Spleen (tissue), 11 donors: ENCODE data around the gene TMEM120B. TPM values are rescaled to one million over a fixed set of nuclear protein-coding genes. Genes with fewer than 3 reads are reported as not detected.

Source experiments
- DNase-seq: peaks from one replicate; pipeline ENCODE4 v3.0.0-alpha.2; 2020
- H3K27ac ChIP-seq, 8 donors: fragments of 200-600 bp; sonication (generic) in 7 of 8; 1 replicate in 4 of 8; 2 replicates in 4 of 8; pipeline versions ENCODE4 v1.5.0 to v1.8.0; 2016 to 2021; ENCODE audit warnings: inconsistent platforms in 4 of 8, mild to moderate bottlenecking in 4 of 8, moderate library complexity in 1 of 8
- H3K27me3 ChIP-seq, 7 donors: fragments of 200-600 bp; sonication (generic) in 6 of 7; replicated peaks in 1 of 7; 1 replicate in 4 of 7; 2 replicates in 3 of 7; pipeline versions ENCODE4 v1.5.0 to v1.8.0; 2016 to 2021; ENCODE audit warnings: inconsistent platforms in 3 of 7, mild to moderate bottlenecking in 1 of 7
- H3K36me3 ChIP-seq, 6 donors: fragments of 200-600 bp; sonication (generic) in 5 of 6; 1 replicate in 4 of 6; 2 replicates in 2 of 6; pipeline versions ENCODE4 v1.5.0 to v1.8.0; 2016 to 2021; ENCODE audit warnings: inconsistent platforms in 2 of 6
- H3K4me1 ChIP-seq, 6 donors: fragments of 200-600 bp; sonication (generic) in 5 of 6; 1 replicate in 3 of 6; 2 replicates in 3 of 6; pipeline versions ENCODE4 v1.5.0 to v1.8.0; 2016 to 2021; ENCODE audit warnings: inconsistent platforms in 3 of 6
- H3K4me3 ChIP-seq, 8 donors: fragments of 200-600 bp; sonication (generic) in 7 of 8; 1 replicate in 4 of 8; 2 replicates in 4 of 8; pipeline versions ENCODE4 v1.5.0 to v1.8.0; 2016 to 2021; ENCODE audit warnings: inconsistent platforms in 4 of 8, mild to moderate bottlenecking in 4 of 8, moderate library complexity in 2 of 8
- H3K9me3 ChIP-seq, 8 donors: fragments of 200-600 bp; sonication (generic) in 7 of 8; 1 replicate in 4 of 8; 2 replicates in 4 of 8; pipeline versions ENCODE4 v1.5.0 to v1.8.0; 2016 to 2021; ENCODE audit warnings: inconsistent platforms in 4 of 8
- POLR2A ChIP-seq, 3 donors: fragments of 450-650 bp; IDR thresholded peaks; one replicate each; pipeline ENCODE4 v1.5.1; 2017; ENCODE audit warnings: antibody characterized with exemption in 3 of 3, mild to moderate bottlenecking in 1 of 3
- POLR2AphosphoS5 ChIP-seq, 3 donors: sonication (generic); formaldehyde crosslinking; IDR thresholded peaks; one replicate each; pipeline ENCODE4 v1.5.1; 2017; ENCODE audit warnings: antibody characterized with exemption in 3 of 3
- WGBS, 5 donors: extraction: QIAGEN DNeasy Blood & Tissue Kit in 3 of 5; methylation state at CpG; one replicate each; pipeline versions ENCODE4 v1.1.5 to v1.1.7; 2013 to 2018; 5-methylcytosine and 5-hydroxymethylcytosine counted together
- intact Hi-C: fragments of 100-400 bp; cut with DNase I; formaldehyde crosslinking; loops from one replicate; pipeline ENCODE4 v1.15.0; 2023; ENCODE audit warnings: low total_unique reads
- polyA plus RNA-seq, 3 donors: library from polyadenylated mRNA; stranded (reverse); fragments of 200-250 nt; gene quantifications; one replicate each; pipeline ENCODE4 v1.2.1, GENCODE V29; 2013
- total RNA-seq, 7 donors: library from RNA; depleted of rRNA in 3 of 7; stranded (reverse); fragments of >200 nt in 3 of 7; fragmentation: NEBNext Ultra II Directional in 4 of 7; extraction: Animal tissue kit (Norgen Biotek cat#: 25700) in 4 of 7; gene quantifications; one replicate each; pipeline versions ENCODE4 v1.1.0 to v1.2.1, GENCODE V29; 2016 to 2021
- TF ChIP-seq, protein P1 (sequence below), 11 experiments: fragments of 200-600 bp in 7 of 11; fragments of 450-650 bp in 4 of 11; sonication (generic) in 4 of 11; IDR thresholded peaks in 8 of 11; conservative IDR thresholded peaks in 3 of 11; 1 replicate in 7 of 11; 2 replicates in 4 of 11; pipeline versions ENCODE4 v1.4.0 to v1.8.0; 2016 to 2021; ENCODE audit warnings: antibody characterized with exemption in 11 of 11, inconsistent platforms in 4 of 11, mild to moderate bottlenecking in 1 of 11
- donor health status: healthy with polysubstance abuse.
- donor health status: DM: no; HTN: no; CAD: no; lungs with moderate emphysema.
- donor health status: DM: no; HTN: no; CAD: no.
- donor health status: Bipolar disorder and iron deficiency.
- donor health status: healthy.
- donor health status: DM: no; HTN: no; CAD: no.
- donor health status: DM: yes; HTN: yes; CAD: no.

TMEM120B gene
- total and polyA plus RNA-seq, 10 donors = 2.9 to 8.9 (median 5.8) TPM

DNA sequence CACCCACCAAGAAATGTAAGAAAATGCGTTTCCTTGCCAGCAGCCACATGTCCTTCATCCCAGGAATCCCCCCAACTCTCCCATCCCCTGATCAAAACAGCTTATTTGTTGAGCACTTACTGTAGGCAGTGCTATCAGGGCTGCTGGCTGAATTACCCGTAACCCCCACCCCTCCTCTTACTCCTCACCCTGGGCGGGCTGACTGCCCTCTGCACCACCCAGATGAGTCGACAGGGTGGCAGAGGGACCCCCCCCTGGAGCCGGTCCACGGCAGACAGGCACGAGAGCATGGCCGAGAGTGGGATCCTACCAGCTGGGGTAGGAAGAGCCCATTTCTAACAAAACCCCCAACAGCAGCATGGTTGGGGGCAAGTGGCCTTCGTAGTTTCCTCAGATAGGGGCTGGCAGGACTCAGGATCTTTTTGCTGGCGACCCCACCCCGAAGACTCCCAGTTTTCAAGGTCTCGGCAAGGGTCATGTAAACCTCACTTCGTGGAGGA is 82.0 kb downstream of the TMEM120B start:
- peak overlapping the region; percentile 93 to 100 (median 100) for H3K27ac ChIP-seq
- TF ChIP-seq, protein P1, sequence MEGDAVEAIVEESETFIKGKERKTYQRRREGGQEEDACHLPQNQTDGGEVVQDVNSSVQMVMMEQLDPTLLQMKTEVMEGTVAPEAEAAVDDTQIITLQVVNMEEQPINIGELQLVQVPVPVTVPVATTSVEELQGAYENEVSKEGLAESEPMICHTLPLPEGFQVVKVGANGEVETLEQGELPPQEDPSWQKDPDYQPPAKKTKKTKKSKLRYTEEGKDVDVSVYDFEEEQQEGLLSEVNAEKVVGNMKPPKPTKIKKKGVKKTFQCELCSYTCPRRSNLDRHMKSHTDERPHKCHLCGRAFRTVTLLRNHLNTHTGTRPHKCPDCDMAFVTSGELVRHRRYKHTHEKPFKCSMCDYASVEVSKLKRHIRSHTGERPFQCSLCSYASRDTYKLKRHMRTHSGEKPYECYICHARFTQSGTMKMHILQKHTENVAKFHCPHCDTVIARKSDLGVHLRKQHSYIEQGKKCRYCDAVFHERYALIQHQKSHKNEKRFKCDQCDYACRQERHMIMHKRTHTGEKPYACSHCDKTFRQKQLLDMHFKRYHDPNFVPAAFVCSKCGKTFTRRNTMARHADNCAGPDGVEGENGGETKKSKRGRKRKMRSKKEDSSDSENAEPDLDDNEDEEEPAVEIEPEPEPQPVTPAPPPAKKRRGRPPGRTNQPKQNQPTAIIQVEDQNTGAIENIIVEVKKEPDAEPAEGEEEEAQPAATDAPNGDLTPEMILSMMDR (IDR thresholded peaks at IDR 0.05 in 8 of 11, conservative IDR thresholded peaks at IDR 0.05 in 3 of 11) = no peak
- TF ChIP-seq POLR2AphosphoS5 (IDR thresholded peaks at IDR 0.05) (no peak), POLR2A (IDR thresholded peaks at IDR 0.05) (no peak)
- peaks cover 73 to 100% (median 99%) of the 10 kb centered on the region in 6 donors for H3K4me1 ChIP-seq
- 0 to 2% (median 1%) methylated on average over 8 to 13 of the region's 13 CpGs for WGBS, 5 donors
- intact Hi-C loops = loop anchor here (5.0 kb wide), 1 partner anchor 97 kb away; no protein-coding TSS in a partner anchor
- H3K36me3 ChIP-seq = peaks cover 0 to 49% (median 18%) of the 10 kb centered on the region in 6 donors
- no peaks in the 10 kb centered on the region for H3K9me3 ChIP-seq
- no peaks in the 10 kb centered on the region for H3K27me3 ChIP-seq
- peak; percentile 89 for DNase-seq
- H3K4me3 ChIP-seq = peak overlapping the region in 6 of 8 donors; percentile 5 to 80 (median 70)

DNA sequence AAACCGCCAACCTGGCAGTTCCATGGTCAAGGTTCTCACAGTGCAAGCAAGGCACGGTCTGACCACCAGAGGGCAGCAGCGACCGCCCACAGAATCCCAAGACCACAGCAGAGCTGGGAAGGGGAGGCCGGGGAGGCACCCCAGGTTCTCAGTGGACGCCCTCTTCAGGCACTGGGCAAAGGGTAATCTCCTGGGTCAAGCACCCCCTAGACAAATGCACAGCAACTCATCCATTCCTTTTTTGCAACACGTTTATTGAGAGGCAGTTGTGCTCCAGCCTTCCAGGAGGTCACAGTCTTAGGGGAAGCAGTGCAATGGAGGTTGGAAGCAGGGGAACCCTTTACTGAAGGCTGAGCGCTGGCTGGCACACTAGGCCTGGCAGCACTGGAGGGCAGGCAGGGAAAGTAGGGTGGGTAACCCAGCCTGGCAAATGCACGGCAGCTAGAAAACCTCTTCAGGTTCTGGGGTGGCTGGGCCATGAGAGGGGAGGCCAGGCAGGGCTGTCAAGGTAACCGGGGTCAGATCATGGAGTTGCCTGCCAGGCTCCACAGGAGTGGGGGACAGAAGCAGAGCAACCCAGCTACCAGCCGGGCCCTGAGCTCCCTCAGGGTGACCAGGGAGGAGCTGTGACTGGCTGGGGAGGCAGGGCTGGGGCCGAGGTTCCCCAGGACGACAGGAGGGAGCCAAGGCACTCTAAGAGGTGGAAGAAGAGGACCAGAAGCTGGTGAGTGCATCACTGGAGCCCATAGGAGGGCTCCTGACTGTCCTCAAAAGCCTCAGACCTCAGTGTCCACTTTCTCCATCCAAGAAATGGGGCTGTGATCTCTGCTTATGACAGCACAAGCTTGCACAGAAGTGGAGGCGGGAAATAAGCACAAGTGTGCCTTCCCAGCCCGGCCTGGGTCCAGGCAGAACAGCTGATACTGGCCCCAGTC is 82.7 kb downstream of the TMEM120B start:
- H3K4me1 ChIP-seq = peaks cover 69 to 99% (median 94%) of the 10 kb centered on the region in 6 donors
- peak overlapping the region; percentile 93 to 100 (median 100) for H3K27ac ChIP-seq
- TF ChIP-seq, protein P1 (IDR thresholded peaks at IDR 0.05 in 8 of 11, conservative IDR thresholded peaks at IDR 0.05 in 3 of 11) = peak; percentile 90 to 98 (median 95)
- TF ChIP-seq POLR2A (IDR thresholded peaks at IDR 0.05) (no peak), POLR2AphosphoS5 (IDR thresholded peaks at IDR 0.05) (peak; percentile 71 to 84 (median 78))
- intact Hi-C loops = no loop called here
- peaks cover 0 to 49% (median 18%) of the 10 kb centered on the region in 6 donors for H3K36me3 ChIP-seq
- DNase-seq = peak; percentile 96
- no peaks in the 10 kb centered on the region for H3K27me3 ChIP-seq
- no peaks in the 10 kb centered on the region for H3K9me3 ChIP-seq
- peak overlapping the region in 5 of 8 donors; percentile 66 to 80 (median 72) for H3K4me3 ChIP-seq
- 30 to 44% (median 39%) methylated on average over 13 to 15 of the region's 15 CpGs for WGBS, 5 donors

DNA sequence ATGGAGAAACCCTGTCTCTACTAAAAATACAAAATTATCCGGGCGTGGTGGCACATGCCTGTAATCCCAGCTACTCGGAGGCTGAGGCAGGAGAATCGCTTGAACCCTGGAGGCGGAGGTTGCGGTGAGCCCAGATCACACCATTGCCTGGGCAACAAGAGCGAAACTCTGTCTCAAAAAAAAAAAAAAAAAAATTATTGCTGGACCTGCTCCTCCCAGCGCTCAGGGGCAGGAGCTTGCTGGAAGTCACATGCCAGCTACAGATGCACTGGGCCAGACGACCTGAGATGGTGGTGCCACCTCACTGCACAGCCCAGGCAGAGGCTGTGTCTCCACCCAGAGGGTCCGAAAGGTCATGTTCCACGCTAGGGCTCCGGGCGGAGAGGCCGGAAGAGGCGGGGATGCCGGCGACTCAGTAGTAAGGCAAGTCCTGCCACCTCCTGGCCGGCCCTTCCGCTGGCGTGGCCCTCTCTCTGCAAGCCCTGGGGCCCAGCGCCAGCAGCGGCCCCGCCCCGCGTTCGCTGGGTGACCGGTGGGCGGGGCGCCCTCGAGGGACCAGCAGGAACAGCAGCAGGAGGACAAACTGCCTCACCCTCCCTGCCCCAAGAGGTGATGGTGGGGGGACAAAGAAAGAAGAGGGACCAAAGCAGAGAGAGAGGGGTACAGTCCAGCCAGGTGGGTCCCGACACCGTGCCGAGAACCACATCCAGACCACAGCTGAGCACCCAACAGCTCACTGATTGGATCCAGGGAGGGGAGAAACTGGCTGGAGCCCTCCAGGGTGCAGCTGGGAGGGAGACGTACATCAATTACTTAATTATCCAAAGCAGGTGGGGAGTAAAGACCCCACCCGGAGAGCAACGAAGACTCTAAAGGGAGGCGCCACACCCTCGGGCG is 84.6 kb downstream of the TMEM120B start:
- DNase-seq = peak; percentile 94
- Histone ChIP-seq H3K27me3 (no peaks in the 10 kb centered on the region), H3K9me3 (no peaks in the 10 kb centered on the region), H3K36me3 (peaks cover 0 to 42% (median 18%) of the 10 kb centered on the region in 6 donors), H3K4me3 (peak overlapping the region in 2 of 8 donors; percentile 4 to 92), H3K27ac (peak overlapping the region in 7 of 8 donors; percentile 65 to 100 (median 100)), H3K4me1 (peaks cover 52 to 91% (median 76%) of the 10 kb centered on the region in 6 donors)
- intact Hi-C loops = no loop called here
- WGBS, 5 donors = 46 to 85% (median 67%) methylated on average over 33 to 39 of the region's 39 CpGs
- TF ChIP-seq, protein P1 (IDR thresholded peaks at IDR 0.05 in 8 of 11, conservative IDR thresholded peaks at IDR 0.05 in 3 of 11) = peak in 8 of 11 experiments; percentile 14 to 56 (median 38)
- TF ChIP-seq POLR2AphosphoS5 (IDR thresholded peaks at IDR 0.05) (peak; percentile 82 to 91 (median 89)), POLR2A (IDR thresholded peaks at IDR 0.05) (no peak)
